Measurements from ENCODE around the gene SFXN5. TPM values are rescaled to one million over a fixed set of nuclear protein-coding genes. Genes with fewer than 3 reads are reported as not detected.

Gene SFXN5
- total and polyA plus RNA-seq, 2 of the 4 experiments (the other 2 are of a cell fraction), result 8.6 to 17.0 TPM

DNA sequence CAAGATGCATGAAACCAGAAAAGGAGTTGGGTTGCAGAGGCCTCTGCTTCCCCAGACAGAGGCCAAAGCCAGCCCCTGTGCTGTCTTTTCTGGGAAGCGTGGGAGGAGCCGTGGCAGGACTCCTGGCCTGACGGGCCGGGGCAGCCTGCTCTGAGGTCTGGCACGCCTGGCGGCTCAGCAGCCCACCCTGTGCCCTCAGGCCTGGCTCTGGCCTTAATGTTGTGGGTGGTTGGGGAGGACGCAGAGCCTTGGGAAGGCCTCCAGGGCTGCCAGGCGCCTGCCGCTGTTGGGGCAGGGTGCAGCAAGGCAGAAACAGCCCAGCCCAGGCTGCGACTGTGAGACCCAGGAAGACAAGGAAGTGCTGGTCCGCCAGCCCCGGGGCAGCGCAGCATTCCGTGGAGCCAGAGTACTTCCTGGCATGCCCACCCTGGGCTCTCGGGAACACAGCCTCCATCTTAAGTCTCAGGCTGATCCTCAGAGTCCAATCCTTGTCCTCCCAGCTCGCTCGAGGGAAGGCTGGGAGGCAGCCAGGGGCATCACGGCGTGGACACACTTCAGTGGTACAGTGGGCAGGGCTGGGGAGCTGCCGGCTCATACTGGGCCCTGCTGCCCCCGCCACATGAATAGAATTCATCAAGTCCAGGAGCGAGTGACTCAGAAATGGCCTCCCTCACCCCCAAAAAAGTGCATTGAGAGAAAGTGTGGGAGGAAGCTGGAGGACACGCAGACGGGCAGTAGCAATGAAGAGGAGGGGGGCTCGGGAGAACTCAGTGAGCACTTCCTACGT lies 81.5 kb downstream of the SFXN5 start:
- H3K18ac ChIP-seq (ENCODE audit: low read depth, low read length), result no peak overlapping the region
- H3K9ac ChIP-seq (ENCODE audit: low read depth, low read length), result no peak overlapping the region
- H2BK20ac ChIP-seq (ENCODE audit: low read depth, low read length), result no peak overlapping the region
- BruUV-seq (replicated peaks), result no TSS peak
- H3K36me3 ChIP-seq (ENCODE audit: control insufficient read depth, insufficient read depth, low read length), result peaks cover 3% of the 10 kb centered on the region; the same call in 1 of the 2 replicates
- no peak overlapping the region for H2AK9ac ChIP-seq (replicated peaks; ENCODE audit: low read depth, low read length, poor library complexity)
- POLR2A ChIA-PET (ENCODE audit: unreplicated experiment), result no interaction called here
- H2BK5ac ChIP-seq (ENCODE audit: low read depth, low read length, poor library complexity, severe bottlenecking), result no peak overlapping the region
- no peak overlapping the region for H3K4me3 ChIP-seq (ENCODE audit: insufficient read depth, low read depth, low read length)
- H3K23ac ChIP-seq (ENCODE audit: low read depth, low read length), result no peak overlapping the region
- H3K56ac ChIP-seq (ENCODE audit: extremely low read depth, insufficient read depth, low read length), result no peak overlapping the region
- H2AK5ac ChIP-seq (ENCODE audit: low read depth, low read length), result no peak overlapping the region
- no peak overlapping the region for H4K91ac ChIP-seq (ENCODE audit: insufficient read depth, low read depth, low read length)
- H4K5ac ChIP-seq (ENCODE audit: low read depth, low read length), result no peak overlapping the region
- no peaks in the 10 kb centered on the region for H3K9me3 ChIP-seq (ENCODE audit: control insufficient read depth, insufficient read depth, low read length)
- H2BK15ac ChIP-seq (ENCODE audit: low read depth, low read length), result no peak overlapping the region
- H3K14ac ChIP-seq (replicated peaks; ENCODE audit: low read depth, low read length), result no peak overlapping the region
- no peak overlapping the region for H3K4ac ChIP-seq (ENCODE audit: low read depth, low read length)
- no peak overlapping the region for H4K8ac ChIP-seq (ENCODE audit: low read depth in 2 of 2, low read length in 2 of 2)
- dilution Hi-C loops (cut with HindIII; ENCODE audit: low sequenced_read_pairs, unreplicated experiment) (no loop called here), in situ Hi-C loops (cut with MboI; ENCODE audit: low sequenced_read_pairs) (no loop called here), intact Hi-C loops (cut with micrococcal nuclease) (loop anchor here (5.0 kb wide), 1 partner anchor 187 kb away; no protein-coding TSS in a partner anchor)
- no peak overlapping the region for H2AFZ ChIP-seq (replicated peaks; ENCODE audit: low read length, poor library complexity)
- WGBS, 2 experiments (ENCODE audit: extremely low coverage in 2 of 2, insufficient read length in 1 of 2), result 87% methylated on average over 16 of the region's 26 CpGs; no CpG with 5 or more reads in 1 of the 2 experiments
- H3K27ac ChIP-seq (ENCODE audit: insufficient read depth, low read length), result no peak overlapping the region
- H2BK120ac ChIP-seq (ENCODE audit: low read depth, low read length), result no peak overlapping the region
- DNase-seq (peak; percentile 11), ATAC-seq (ENCODE audit: low read depth) (no peak)
- H4K20me1 ChIP-seq (ENCODE audit: insufficient read depth, low read length), result no peaks in the 10 kb centered on the region; the same call in 1 of the 2 replicates
- no peaks in the 10 kb centered on the region for H3K79me1 ChIP-seq (ENCODE audit: low read depth in 1 of 2, low read length in 2 of 2)
- CTCF ChIA-PET, result no interaction called here
- no peaks in the 10 kb centered on the region for H3K4me1 ChIP-seq (ENCODE audit: control insufficient read depth, insufficient read depth, low read length)
- no peaks in the 10 kb centered on the region for H3K27me3 ChIP-seq (ENCODE audit: control insufficient read depth, insufficient read depth, low read length)
- 0 out of 2 replicates have a peak, but pooled peaks cover 2% of the 10 kb centered on the region for H3K9me1 ChIP-seq (ENCODE audit: insufficient read depth, low read length)
- H3K4me2 ChIP-seq (ENCODE audit: low read depth, low read length), result no peak overlapping the region
- TF ChIP-seq NFE2L2 (IDR thresholded peaks at IDR 0.05; ENCODE audit: low read depth, low read length) (no peak), MAZ (IDR thresholded peaks at IDR 0.05; ENCODE audit: borderline replicate concordance, low read depth, low read length) (no peak), CHD1 (IDR thresholded peaks at IDR 0.05; ENCODE audit: low read depth, low read length) (no peak), SMC3 (IDR thresholded peaks at IDR 0.05; ENCODE audit: low read depth, low read length) (no peak), RAD21 (IDR thresholded peaks at IDR 0.05; ENCODE audit: low read length) (no peak), FOS (IDR thresholded peaks at IDR 0.05; ENCODE audit: low read depth, low read length) (no peak), RFX5 (IDR thresholded peaks at IDR 0.05; ENCODE audit: low read depth, low read length) (no peak), BHLHE40 (IDR thresholded peaks at IDR 0.05; ENCODE audit: low read depth, low read length) (no peak), POLR2A (IDR thresholded peaks at IDR 0.05; ENCODE audit: low read depth, low read length) (no peak), CEBPB (IDR thresholded peaks at IDR 0.05; ENCODE audit: low read depth, low read length) (no peak), CTCF (conservative IDR thresholded peaks at IDR 0.05; ENCODE audit: low read depth, low read length) (no peak), RCOR1 (IDR thresholded peaks at IDR 0.05; ENCODE audit: insufficient replicate concordance, low read length) (no peak), MXI1 (IDR thresholded peaks at IDR 0.05; ENCODE audit: borderline replicate concordance, low read depth, low read length) (no peak), MAFK (IDR thresholded peaks at IDR 0.05; ENCODE audit: low read depth, low read length) (no peak)
- TF ChIP-seq, protein P1, sequence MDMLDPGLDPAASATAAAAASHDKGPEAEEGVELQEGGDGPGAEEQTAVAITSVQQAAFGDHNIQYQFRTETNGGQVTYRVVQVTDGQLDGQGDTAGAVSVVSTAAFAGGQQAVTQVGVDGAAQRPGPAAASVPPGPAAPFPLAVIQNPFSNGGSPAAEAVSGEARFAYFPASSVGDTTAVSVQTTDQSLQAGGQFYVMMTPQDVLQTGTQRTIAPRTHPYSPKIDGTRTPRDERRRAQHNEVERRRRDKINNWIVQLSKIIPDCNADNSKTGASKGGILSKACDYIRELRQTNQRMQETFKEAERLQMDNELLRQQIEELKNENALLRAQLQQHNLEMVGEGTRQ (IDR thresholded peaks at IDR 0.05; ENCODE audit: low read depth, low read length), result no peak

Data from IMR-90 (cell line).